HG02973 (cell line): ENCODE results near the gene HGFAC.

Experiments
- ATAC-seq: cut with Tn5 transposase; IDR thresholded peaks from one replicate; pipeline ENCODE4 v1.9.1; 2021; ENCODE audit warnings: moderate library complexity; ENCODE audit not compliant: unreplicated experiment

The HGFAC gene

GRCh38 chr4:3423952-3424351 lies 17.8 kb upstream of the HGFAC start:
- ATAC-seq: no peak

- ATAC-seq: no peak
Measured at GRCh38 chr4:3424522-3425095, 17.2 kb upstream of the HGFAC start.

GRCh38 chr4:3426465-3427133 lies 15.2 kb upstream of the HGFAC start:
- no peak for ATAC-seq

- ATAC-seq: no peak
Measured at GRCh38 chr4:3427134-3427476, 14.7 kb upstream of the HGFAC start.

GRCh38 chr4:3427706-3428446 lies 13.9 kb upstream of the HGFAC start:
- ATAC-seq: no peak

DNA sequence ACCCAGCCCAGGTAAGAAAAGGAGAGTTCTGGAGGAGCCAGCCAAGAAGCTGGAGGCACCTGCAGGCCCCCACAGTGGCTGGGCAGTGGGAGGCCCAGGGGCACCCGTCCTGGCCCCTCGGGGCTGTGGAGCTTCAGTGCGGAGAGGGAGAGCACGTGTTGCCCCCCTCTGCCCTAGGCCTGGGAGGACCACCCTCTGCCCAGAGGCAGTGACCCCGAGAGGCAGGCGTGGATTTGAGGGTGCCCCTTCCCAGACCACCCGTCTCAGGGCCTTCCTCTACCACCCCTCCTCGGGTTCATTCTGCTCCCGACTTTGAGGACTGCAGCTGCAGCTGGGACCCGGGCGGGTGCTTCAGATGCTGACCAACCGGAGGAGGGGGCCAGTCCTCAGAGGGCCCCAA lies 12.1 kb upstream of the HGFAC start:
- ATAC-seq: no peak

DNA sequence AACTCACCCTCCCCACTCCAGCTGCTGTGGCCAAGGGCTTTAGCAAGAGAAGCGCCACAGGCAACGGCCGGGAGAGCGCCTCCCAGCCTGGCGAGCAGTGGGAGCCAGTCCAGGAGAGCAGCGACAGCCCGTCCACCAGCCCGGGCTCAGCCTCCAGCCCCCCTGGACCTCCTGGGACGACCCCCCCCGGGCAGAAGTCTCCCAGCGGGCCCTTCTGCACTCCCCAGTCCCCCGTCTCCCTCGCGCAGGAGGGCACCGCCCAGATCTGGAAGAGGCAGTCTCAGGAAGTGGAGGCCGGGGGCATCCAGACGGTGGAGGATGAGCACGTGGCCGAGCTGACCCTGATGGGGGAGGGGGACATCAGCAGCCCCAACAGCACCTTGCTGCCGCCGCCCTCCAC lies 11.2 kb upstream of the HGFAC start:
- no peak for ATAC-seq

GRCh38 chr4:3431446-3431993 lies 10.2 kb upstream of the HGFAC start:
- ATAC-seq: no peak

- no peak for ATAC-seq
Measured at GRCh38 chr4:3432381-3432790, 9.4 kb upstream of the HGFAC start.

GRCh38 chr4:3433138-3433869 lies 8.5 kb upstream of the HGFAC start:
- ATAC-seq: no peak

DNA sequence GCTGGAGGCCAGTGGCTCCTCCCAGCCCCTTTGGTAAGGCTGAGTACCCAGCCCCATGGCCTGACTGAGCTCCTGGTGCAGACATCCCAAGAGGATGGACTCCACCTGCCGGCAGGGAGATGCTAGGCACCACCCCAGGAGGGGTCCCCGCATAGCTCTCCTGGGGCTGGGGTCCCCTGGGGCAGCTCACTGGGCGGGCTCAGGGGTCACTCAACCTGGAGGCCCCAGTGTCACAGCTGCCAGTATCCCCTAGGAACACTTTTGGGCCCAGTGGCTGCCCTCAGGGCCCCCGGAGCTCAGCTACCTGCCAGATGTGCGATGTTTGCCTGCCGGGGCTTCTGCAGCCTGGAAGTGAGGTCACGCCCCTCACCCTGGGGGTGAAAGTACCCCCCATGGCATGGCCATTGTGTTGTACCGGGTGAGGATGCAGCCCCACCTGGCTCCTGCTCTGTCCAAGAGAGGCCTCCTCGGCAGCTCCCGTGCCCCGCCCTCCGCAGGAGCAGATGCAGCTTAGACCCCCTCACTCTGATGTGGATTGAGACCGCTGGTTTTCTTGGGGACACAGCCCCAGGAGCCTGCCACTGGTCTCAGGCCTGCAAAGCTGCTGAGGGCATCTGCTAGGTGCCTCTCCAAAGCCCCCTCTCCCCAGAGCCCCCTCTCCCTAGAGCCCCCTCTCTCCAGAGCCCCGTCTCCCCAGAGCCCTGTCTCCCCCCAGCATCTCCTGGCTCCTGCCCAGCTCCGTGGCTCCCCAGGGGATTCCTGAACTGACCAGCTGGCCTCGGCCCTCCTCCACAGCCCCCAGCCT lies 6.7 kb upstream of the HGFAC start:
- no peak for ATAC-seq

GRCh38 chr4:3435686-3435956 lies 6.1 kb upstream of the HGFAC start:
- no peak for ATAC-seq

- ATAC-seq: no peak
Measured at GRCh38 chr4:3436048-3436797, 5.5 kb upstream of the HGFAC start.

- ATAC-seq: no peak
Measured at GRCh38 chr4:3436798-3437581, 4.8 kb upstream of the HGFAC start.

DNA sequence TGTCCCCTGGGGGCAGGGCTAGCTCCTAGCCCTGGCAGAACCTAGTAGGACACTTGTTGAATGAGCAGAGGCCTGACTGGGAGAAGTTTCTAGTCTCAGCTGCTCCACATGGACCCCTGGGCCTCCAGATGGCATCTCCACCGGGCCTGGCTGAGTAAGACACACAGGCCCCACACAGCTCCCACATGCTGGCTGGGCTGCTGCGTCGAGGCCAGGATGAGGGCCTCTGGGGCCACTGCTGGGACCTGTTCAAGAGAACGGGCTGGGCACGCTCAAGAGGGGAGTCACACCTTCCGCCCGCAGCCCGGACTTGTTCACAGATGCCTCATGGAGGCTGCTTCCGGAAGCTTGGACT lies 4.2 kb upstream of the HGFAC start:
- ATAC-seq: no peak

DNA sequence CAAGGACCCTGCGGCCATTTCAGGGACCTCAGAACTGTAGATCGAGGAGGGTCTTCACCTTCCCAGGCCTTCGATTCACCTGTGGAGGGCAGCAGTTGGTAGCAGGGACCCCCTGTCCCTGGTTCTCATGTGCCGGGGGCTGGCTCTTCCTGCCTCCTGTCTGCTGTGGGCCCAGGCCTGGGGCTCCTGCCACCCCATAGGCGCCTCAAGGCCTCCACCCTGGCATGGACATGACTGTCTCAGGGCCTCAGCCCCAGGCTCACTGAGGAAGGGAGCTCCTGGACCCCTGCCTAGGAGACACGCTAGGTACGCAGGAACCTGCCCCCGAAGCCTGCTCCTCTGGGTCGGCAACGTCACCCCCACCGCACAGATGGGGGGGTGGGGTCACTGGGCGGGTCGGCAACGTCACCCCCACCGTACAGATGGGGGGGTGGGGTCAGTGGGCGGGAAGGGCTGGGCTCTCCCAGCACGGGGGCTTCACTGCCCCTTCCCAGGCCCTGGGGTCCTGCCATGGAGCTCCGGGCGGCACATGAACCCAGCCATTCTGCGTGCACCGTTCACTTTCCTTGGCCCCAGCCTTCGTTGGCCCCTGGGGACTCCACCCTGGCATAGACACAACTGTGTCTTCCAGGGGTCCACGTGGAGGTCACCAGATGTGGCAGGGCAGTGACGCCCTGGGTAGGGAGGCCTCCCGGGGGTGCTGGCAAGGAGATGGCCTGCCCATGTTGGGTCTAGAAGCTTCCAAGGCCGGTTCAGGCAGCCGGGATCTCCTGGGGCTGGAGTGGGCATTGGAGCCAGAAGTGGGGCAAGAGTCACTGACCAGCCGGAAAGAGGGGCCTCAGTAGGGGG lies 3.5 kb upstream of the HGFAC start:
- no peak for ATAC-seq

DNA sequence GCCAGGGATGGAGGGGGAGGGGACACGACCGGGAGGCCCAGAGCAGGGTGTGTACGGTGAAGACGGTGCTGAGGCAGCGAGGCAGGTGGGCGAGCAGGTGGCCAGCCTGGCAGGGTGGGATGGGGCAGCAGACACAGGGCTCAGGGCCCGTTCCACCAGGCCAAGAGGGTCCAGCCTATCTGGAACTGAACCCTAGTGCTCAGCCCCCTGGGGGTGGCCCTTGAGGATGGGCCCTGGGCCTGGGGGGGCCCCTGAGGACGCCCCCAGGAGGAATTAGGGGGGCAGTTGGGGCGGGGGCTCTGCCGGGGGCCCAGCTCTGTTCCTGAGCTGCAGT lies 3.0 kb upstream of the HGFAC start:
- ATAC-seq: no peak

- no peak for ATAC-seq
Measured at GRCh38 chr4:3439391-3439790, 2.4 kb upstream of the HGFAC start.

GRCh38 chr4:3440011-3440410 lies 1.8 kb upstream of the HGFAC start:
- no peak for ATAC-seq
